Natural killer cell (primary cell): ENCODE data around the gene GTPBP4. TPM values are rescaled to one million over a fixed set of nuclear protein-coding genes. Genes with fewer than 3 reads are reported as not detected.

ENCODE experiments used
- ATAC-seq, 3 donors: fragments of 150-1000 bp in 2 of 3; fragments of 200-7000 bp in 1 of 3; cut with Tn5 transposase; 1 replicate in 1 of 3; 2 replicates in 2 of 3; pipeline ENCODE4 v1.10.0; 2021; ENCODE audit warnings: mild to moderate bottlenecking in 2 of 3, moderate library complexity in 2 of 3
- DNase-seq, 2 donors: peaks; one replicate each; pipeline versions ENCODE4 v3.0.0 to v3.0.0-alpha.2; 2013 to 2021; ENCODE audit warnings: mixed read lengths in 1 of 2
- H3K27ac ChIP-seq: one replicate; pipeline ENCODE4 v1.5.1; 2013; ENCODE audit warnings: mild to moderate bottlenecking, low read length
- H3K27me3 ChIP-seq: one replicate; pipeline ENCODE4 v1.6.1; 2013; ENCODE audit warnings: low read length; ENCODE audit not compliant: control insufficient read depth, insufficient read depth
- H3K36me3 ChIP-seq: one replicate; pipeline ENCODE4 v1.6.1; 2013; ENCODE audit warnings: low read length; ENCODE audit not compliant: control insufficient read depth, insufficient read depth
- H3K4me1 ChIP-seq: one replicate; pipeline ENCODE4 v1.6.1; 2013; ENCODE audit warnings: low read length; ENCODE audit not compliant: control insufficient read depth, insufficient read depth
- H3K4me3 ChIP-seq: one replicate; pipeline ENCODE4 v1.5.1; 2013; ENCODE audit warnings: low read length
- H3K9me3 ChIP-seq: one replicate; pipeline ENCODE4 v1.6.1; 2013; ENCODE audit warnings: low read length; ENCODE audit not compliant: control insufficient read depth, insufficient read depth
- H3K27ac Mint-ChIP-seq, 2 donors: one replicate each; pipeline ENCODE4 v1.8.0; 2022; ENCODE audit warnings: mild to moderate bottlenecking in 2 of 2, mixed read lengths in 2 of 2, moderate library complexity in 1 of 2
- H3K27me3 Mint-ChIP-seq, 2 donors: one replicate each; pipeline ENCODE4 v1.8.0; 2022; ENCODE audit warnings: low read depth in 2 of 2, mixed read lengths in 2 of 2
- H3K36me3 Mint-ChIP-seq: one replicate; pipeline ENCODE4 v1.8.0; 2022; ENCODE audit warnings: mixed read lengths
- H3K4me1 Mint-ChIP-seq, 2 donors: one replicate each; pipeline ENCODE4 v1.8.0; 2022; ENCODE audit warnings: mixed read lengths in 2 of 2
- H3K4me3 Mint-ChIP-seq: one replicate; pipeline ENCODE4 v1.8.0; 2022; ENCODE audit warnings: mild to moderate bottlenecking, moderate library complexity, mixed read lengths
- H3K9me3 Mint-ChIP-seq, 2 donors: one replicate each; pipeline ENCODE4 v1.8.0; 2022; ENCODE audit warnings: mixed read lengths in 2 of 2
- CTCF ChIP-seq: fragments of 200-600 bp; IDR thresholded peaks from one replicate; pipeline ENCODE4 v1.8.0; 2022; ENCODE audit warnings: antibody characterized with exemption
- WGBS: methylation state at CpG from one replicate; pipeline ENCODE4 v1.1.7; 2013; ENCODE audit warnings: missing lambda C conversion rate; ENCODE audit not compliant: insufficient coverage; 5-methylcytosine and 5-hydroxymethylcytosine counted together
- intact Hi-C: fragments of 100-400 bp; cut with micrococcal nuclease; formaldehyde crosslinking; loops from one replicate; pipeline ENCODE4 v1.14.2; 2022
- total RNA-seq, 4 donors: library from RNA; stranded (reverse); fragments of 120-200 nt in 1 of 4; gene quantifications; one replicate each; pipeline versions ENCODE4 v1.2.3 to v1.2.4, GENCODE V29; 2013 to 2022

The GTPBP4 gene
- total RNA-seq, 3 donors from 2014 or later (not counting 1 experiment from before 2014, with no cell fraction given) = 53.9 to 99.6 (median 72.5) TPM

GRCh38 chr10:1044964-1045363 is 56.7 kb downstream of the GTPBP4 start:
- no peak for TF ChIP-seq CTCF
- peaks cover 33% of the 10 kb centered on the region for H3K4me1 ChIP-seq

GRCh38 chr10:1045415-1045814 is 57.2 kb downstream of the GTPBP4 start:
- 80% methylated on average over 6 of the region's 6 CpGs for WGBS
- Mint-ChIP-seq H3K4me1 (peaks cover 43 to 61% of the 10 kb centered on the region in 2 donors), H3K9me3 (no peaks in the 10 kb centered on the region), H3K4me3 (peak overlapping the region; percentile 87), H3K27ac (peak overlapping the region; percentile 89 to 96), H3K36me3 (peaks cover 2% of the 10 kb centered on the region), H3K27me3 (no peaks in the 10 kb centered on the region)
- Histone ChIP-seq H3K9me3 (no peaks in the 10 kb centered on the region), H3K27ac (peak overlapping the region; percentile 78), H3K4me3 (no peak overlapping the region), H3K27me3 (no peaks in the 10 kb centered on the region), H3K4me1 (peaks cover 38% of the 10 kb centered on the region), H3K36me3 (peaks cover 29% of the 10 kb centered on the region)
- no peak for DNase-seq
- no peak for ATAC-seq
- no peak for TF ChIP-seq CTCF
- intact Hi-C loops = no loop called here

More at GRCh38 chr10:1044964-1045363, 56.7 kb downstream of the GTPBP4 start:
- peak overlapping the region; percentile 89 to 96 for H3K27ac Mint-ChIP-seq
- intact Hi-C loops = no loop called here
- Histone ChIP-seq H3K36me3 (peaks cover 33% of the 10 kb centered on the region), H3K4me3 (no peak overlapping the region), H3K27ac (peak overlapping the region; percentile 78), H3K9me3 (no peaks in the 10 kb centered on the region), H3K27me3 (no peaks in the 10 kb centered on the region)
- 79% methylated on average over 4 of the region's 4 CpGs for WGBS
- peak overlapping the region; percentile 87 for H3K4me3 Mint-ChIP-seq
- peaks cover 6% of the 10 kb centered on the region for H3K36me3 Mint-ChIP-seq
- no peaks in the 10 kb centered on the region for H3K9me3 Mint-ChIP-seq
- peaks cover 48 to 61% of the 10 kb centered on the region in 2 donors for H3K4me1 Mint-ChIP-seq
- H3K27me3 Mint-ChIP-seq = no peaks in the 10 kb centered on the region
- ATAC-seq (no peak), DNase-seq (no peak)

GRCh38 chr10:1047937-1048336 is 59.7 kb downstream of the GTPBP4 start:
- no peaks in the 10 kb centered on the region for H3K9me3 ChIP-seq
- peaks cover 41% of the 10 kb centered on the region for H3K4me1 ChIP-seq
- Mint-ChIP-seq H3K4me1 (peaks cover 56 to 78% of the 10 kb centered on the region in 2 donors), H3K4me3 (peak overlapping the region; percentile 95), H3K36me3 (no peaks in the 10 kb centered on the region), H3K27me3 (no peaks in the 10 kb centered on the region), H3K27ac (peak overlapping the region; percentile 98 to 99), H3K9me3 (no peaks in the 10 kb centered on the region)
- 9% methylated on average over 15 of the region's 15 CpGs for WGBS
- peaks cover 17% of the 10 kb centered on the region for H3K36me3 ChIP-seq
- peak overlapping the region; percentile 100 for H3K27ac ChIP-seq
- H3K4me3 ChIP-seq = peak overlapping the region; percentile 93
- intact Hi-C loops = loop anchor here (2.0 kb wide), 3 partner anchors 15 to 117 kb away; partner anchors contain the start of genes GTPBP4 and LARP4B
- no peak for TF ChIP-seq CTCF
- no peaks in the 10 kb centered on the region for H3K27me3 ChIP-seq
- no peak for ATAC-seq
- no peak for DNase-seq

- Mint-ChIP-seq H3K9me3 (no peaks in the 10 kb centered on the region), H3K27ac (peak overlapping the region; percentile 98 to 99), H3K4me3 (peak overlapping the region; percentile 95), H3K36me3 (no peaks in the 10 kb centered on the region), H3K27me3 (no peaks in the 10 kb centered on the region), H3K4me1 (peaks cover 56 to 78% of the 10 kb centered on the region in 2 donors)
- H3K4me1 ChIP-seq = peaks cover 40% of the 10 kb centered on the region
- DNase-seq (peak in 1 of 2 donors; percentile 86), ATAC-seq (peak; percentile 10 to 28 (median 22))
- intact Hi-C loops = loop anchor here (2.0 kb wide), 3 partner anchors 14 to 118 kb away; partner anchors contain the start of genes GTPBP4 and LARP4B
- TF ChIP-seq CTCF = no peak
- peak overlapping the region; percentile 93 for H3K4me3 ChIP-seq
- H3K27me3 ChIP-seq = no peaks in the 10 kb centered on the region
- H3K9me3 ChIP-seq = no peaks in the 10 kb centered on the region
- H3K36me3 ChIP-seq = peaks cover 16% of the 10 kb centered on the region
- peak overlapping the region; percentile 100 for H3K27ac ChIP-seq
- WGBS = under 1% methylated on average over 37 of the region's 37 CpGs
Observed at GRCh38 chr10:1048349-1048731, 60.1 kb downstream of the GTPBP4 start.
